Prostate gland (tissue), 2 donors: ENCODE data around the gene PHLDA2. TPM values are rescaled to one million over a fixed set of nuclear protein-coding genes. Genes with fewer than 3 reads are reported as not detected.

Experiments used
- DNase-seq: peaks from one replicate; pipeline ENCODE4 v3.0.0-alpha.2; 2019; ENCODE audit warnings: low spot score
- H3K27ac ChIP-seq, 2 donors: fragments of 200-600 bp; sonication (generic); 2 replicates each; pipeline ENCODE4 v1.5.1; 2017 to 2019
- H3K27me3 ChIP-seq: fragments of 200-600 bp; sonication (generic); replicated peaks from 2 replicates; pipeline ENCODE4 v1.5.1; 2019; ENCODE audit not compliant: insufficient read depth
- H3K36me3 ChIP-seq, 2 donors: fragments of 200-600 bp; sonication (generic); 1 replicate in 1 of 2; 2 replicates in 1 of 2; pipeline versions ENCODE4 v1.5.1 to v1.8.1; 2017 to 2019
- H3K4me1 ChIP-seq: fragments of 200-600 bp; sonication (generic); replicated peaks from 2 replicates; pipeline ENCODE4 v1.5.1; 2019
- H3K4me3 ChIP-seq, 2 donors: fragments of 200-600 bp; sonication (generic); 2 replicates each; pipeline ENCODE4 v1.5.1; 2017 to 2019
- H3K9me3 ChIP-seq: fragments of 200-600 bp; sonication (generic); 2 replicates; pipeline ENCODE4 v1.5.1; 2017
- POLR2A ChIP-seq: fragments of 450-650 bp; IDR thresholded peaks from one replicate; pipeline ENCODE4 v1.6.1; 2016; ENCODE audit warnings: antibody characterized with exemption, mild to moderate bottlenecking
- POLR2AphosphoS5 ChIP-seq: sonication (generic); formaldehyde crosslinking; IDR thresholded peaks from one replicate; pipeline ENCODE4 v1.6.1; 2017; ENCODE audit warnings: antibody characterized with exemption
- WGBS: methylation state at CpG from one replicate; pipeline ENCODE4 v1.1.5; 2018; 5-methylcytosine and 5-hydroxymethylcytosine counted together
- intact Hi-C: fragments of 100-400 bp; cut with DNase I; formaldehyde crosslinking; loops from one replicate; pipeline ENCODE4 v1.14.2; 2022
- total RNA-seq, 2 donors: library from RNA; depleted of rRNA; stranded (reverse); fragments of >200 nt; gene quantifications; one replicate each; pipeline ENCODE4 v1.1.0, GENCODE V29; 2016
- TF ChIP-seq, protein P1 (sequence below), 4 experiments: fragments of 200-600 bp in 2 of 4; fragments of 450-650 bp in 2 of 4; sonication (generic) in 2 of 4; IDR thresholded peaks; 1 replicate in 3 of 4; 2 replicates in 1 of 4; pipeline ENCODE4 v1.5.1; 2016 to 2019; ENCODE audit warnings: antibody characterized with exemption in 4 of 4, mild to moderate bottlenecking in 2 of 4, moderate library complexity in 2 of 4

The PHLDA2 gene
- total RNA-seq, 2 donors from 2014 or later: 12.4 to 20.4 TPM

- Histone ChIP-seq H3K9me3 (no peaks in the 10 kb centered on the region), H3K4me1 (peaks cover 4% of the 10 kb centered on the region), H3K36me3 (peaks cover 0 to 5% of the 10 kb centered on the region in 2 donors), H3K27ac (no peak overlapping the region), H3K4me3 (no peak overlapping the region), H3K27me3 (no peaks in the 10 kb centered on the region)
- no peak for TF ChIP-seq POLR2A
- TF ChIP-seq, protein P1, sequence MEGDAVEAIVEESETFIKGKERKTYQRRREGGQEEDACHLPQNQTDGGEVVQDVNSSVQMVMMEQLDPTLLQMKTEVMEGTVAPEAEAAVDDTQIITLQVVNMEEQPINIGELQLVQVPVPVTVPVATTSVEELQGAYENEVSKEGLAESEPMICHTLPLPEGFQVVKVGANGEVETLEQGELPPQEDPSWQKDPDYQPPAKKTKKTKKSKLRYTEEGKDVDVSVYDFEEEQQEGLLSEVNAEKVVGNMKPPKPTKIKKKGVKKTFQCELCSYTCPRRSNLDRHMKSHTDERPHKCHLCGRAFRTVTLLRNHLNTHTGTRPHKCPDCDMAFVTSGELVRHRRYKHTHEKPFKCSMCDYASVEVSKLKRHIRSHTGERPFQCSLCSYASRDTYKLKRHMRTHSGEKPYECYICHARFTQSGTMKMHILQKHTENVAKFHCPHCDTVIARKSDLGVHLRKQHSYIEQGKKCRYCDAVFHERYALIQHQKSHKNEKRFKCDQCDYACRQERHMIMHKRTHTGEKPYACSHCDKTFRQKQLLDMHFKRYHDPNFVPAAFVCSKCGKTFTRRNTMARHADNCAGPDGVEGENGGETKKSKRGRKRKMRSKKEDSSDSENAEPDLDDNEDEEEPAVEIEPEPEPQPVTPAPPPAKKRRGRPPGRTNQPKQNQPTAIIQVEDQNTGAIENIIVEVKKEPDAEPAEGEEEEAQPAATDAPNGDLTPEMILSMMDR (IDR thresholded peaks at IDR 0.05): no peak
- TF ChIP-seq POLR2AphosphoS5: no peak
- intact Hi-C loops: no loop called here
- no peak for DNase-seq
- WGBS: 53% methylated on average over 3 of the region's 8 CpGs
These were observed 16.6 kb upstream of the PHLDA2 start for GRCh38 chr11:2945757-2946287.

GRCh38 chr11:2945031-2945756, 16.0 kb upstream of the PHLDA2 start:
- Histone ChIP-seq H3K9me3 (no peaks in the 10 kb centered on the region), H3K27me3 (no peaks in the 10 kb centered on the region), H3K4me3 (peak overlapping the region in 1 of 2 donors; percentile 1), H3K36me3 (peaks cover 0 to 5% of the 10 kb centered on the region in 2 donors), H3K27ac (peak overlapping the region in 1 of 2 donors; percentile 40), H3K4me1 (peaks cover 4% of the 10 kb centered on the region)
- peak; percentile 90 for DNase-seq
- WGBS: 17% methylated on average over 16 of the region's 16 CpGs
- intact Hi-C loops: no loop called here
- TF ChIP-seq, protein P1 (IDR thresholded peaks at IDR 0.05): no peak
- TF ChIP-seq POLR2A (no peak), POLR2AphosphoS5 (peak; percentile 79)

DNA sequence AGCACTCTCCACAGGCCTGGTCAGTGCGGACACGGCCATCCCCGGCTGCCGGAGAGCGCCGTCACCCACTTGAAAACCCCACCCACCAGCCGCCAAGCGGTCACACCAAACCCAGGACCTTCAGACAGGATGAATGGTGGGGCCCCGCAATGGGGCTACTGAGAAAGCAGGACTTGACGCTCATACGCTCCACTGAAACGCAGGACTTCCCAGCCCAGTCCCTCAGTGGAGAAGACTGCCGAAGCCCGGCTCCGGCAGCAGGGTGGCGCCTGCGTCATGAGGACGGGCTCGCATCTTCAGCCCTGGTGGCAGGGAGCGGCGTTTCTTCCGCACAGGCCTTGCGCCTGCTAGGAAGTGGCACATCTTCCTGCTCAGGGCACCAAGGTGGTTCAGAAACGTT, 15.3 kb upstream of the PHLDA2 start:
- no peaks in the 10 kb centered on the region for H3K27me3 ChIP-seq
- H3K4me1 ChIP-seq: peaks cover 4% of the 10 kb centered on the region
- H3K4me3 ChIP-seq: no peak overlapping the region
- H3K36me3 ChIP-seq: peaks cover 0 to 5% of the 10 kb centered on the region in 2 donors
- H3K9me3 ChIP-seq: no peaks in the 10 kb centered on the region
- no peak overlapping the region for H3K27ac ChIP-seq
- WGBS: 95% methylated on average over 24 of the region's 24 CpGs
- intact Hi-C loops: no loop called here
- DNase-seq: no peak
- no peak for TF ChIP-seq POLR2AphosphoS5
- no peak for TF ChIP-seq POLR2A
- TF ChIP-seq, protein P1 (IDR thresholded peaks at IDR 0.05): no peak

GRCh38 chr11:2943711-2944118, 14.5 kb upstream of the PHLDA2 start:
- peaks cover 4% of the 10 kb centered on the region for H3K4me1 ChIP-seq
- peaks cover 0 to 5% of the 10 kb centered on the region in 2 donors for H3K36me3 ChIP-seq
- H3K27ac ChIP-seq: no peak overlapping the region
- no peak for DNase-seq
- H3K4me3 ChIP-seq: no peak overlapping the region
- no peaks in the 10 kb centered on the region for H3K9me3 ChIP-seq
- TF ChIP-seq, protein P1 (IDR thresholded peaks at IDR 0.05): no peak
- TF ChIP-seq POLR2AphosphoS5 (no peak), POLR2A (no peak)
- WGBS: 58% methylated on average over 12 of the region's 12 CpGs
- no peaks in the 10 kb centered on the region for H3K27me3 ChIP-seq
- intact Hi-C loops: no loop called here
